ENCODE results near the gene YIPF6. TPM values are rescaled to one million over a fixed set of nuclear protein-coding genes. Genes with fewer than 3 reads are reported as not detected.

YIPF6 gene
- total RNA-seq, 4 donors from 2014 or later, result 18.0 to 30.5 (median 25.7) TPM

DNA sequence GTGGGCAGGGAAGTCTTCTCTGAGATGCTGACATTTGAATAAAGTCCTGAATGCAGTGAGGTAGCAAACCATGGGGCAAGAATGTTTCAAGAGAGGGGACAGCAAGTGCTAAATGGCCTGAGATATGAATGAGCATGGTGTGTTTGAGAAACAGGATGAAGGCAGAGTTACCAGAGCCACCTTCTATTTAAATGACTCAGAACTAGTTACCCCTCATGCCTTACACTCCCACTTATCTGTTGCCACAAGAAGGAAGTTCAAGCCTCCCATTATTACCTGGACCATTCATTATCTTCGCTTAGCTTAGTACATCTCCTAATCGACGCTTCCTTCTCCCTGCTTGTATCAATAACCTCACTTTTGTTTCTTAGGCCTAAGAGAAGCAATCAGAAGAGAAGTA lies 81.0 kb downstream of the YIPF6 start:
- DNase-seq (ENCODE audit: low spot score in 2 of 2), result no peak
- Histone ChIP-seq H3K36me3 (no peaks in the 10 kb centered on the region), H3K9me3 (no peaks in the 10 kb centered on the region), H3K27me3 (no peaks in the 10 kb centered on the region), H3K27ac (no peak overlapping the region), H3K4me1 (no peaks in the 10 kb centered on the region), H3K4me3 (no peak overlapping the region)
- 80% methylated on average over 3 of the region's 3 CpGs for WGBS
- TF ChIP-seq EP300 (IDR thresholded peaks at IDR 0.05), result no peak
- TF ChIP-seq, protein P1, sequence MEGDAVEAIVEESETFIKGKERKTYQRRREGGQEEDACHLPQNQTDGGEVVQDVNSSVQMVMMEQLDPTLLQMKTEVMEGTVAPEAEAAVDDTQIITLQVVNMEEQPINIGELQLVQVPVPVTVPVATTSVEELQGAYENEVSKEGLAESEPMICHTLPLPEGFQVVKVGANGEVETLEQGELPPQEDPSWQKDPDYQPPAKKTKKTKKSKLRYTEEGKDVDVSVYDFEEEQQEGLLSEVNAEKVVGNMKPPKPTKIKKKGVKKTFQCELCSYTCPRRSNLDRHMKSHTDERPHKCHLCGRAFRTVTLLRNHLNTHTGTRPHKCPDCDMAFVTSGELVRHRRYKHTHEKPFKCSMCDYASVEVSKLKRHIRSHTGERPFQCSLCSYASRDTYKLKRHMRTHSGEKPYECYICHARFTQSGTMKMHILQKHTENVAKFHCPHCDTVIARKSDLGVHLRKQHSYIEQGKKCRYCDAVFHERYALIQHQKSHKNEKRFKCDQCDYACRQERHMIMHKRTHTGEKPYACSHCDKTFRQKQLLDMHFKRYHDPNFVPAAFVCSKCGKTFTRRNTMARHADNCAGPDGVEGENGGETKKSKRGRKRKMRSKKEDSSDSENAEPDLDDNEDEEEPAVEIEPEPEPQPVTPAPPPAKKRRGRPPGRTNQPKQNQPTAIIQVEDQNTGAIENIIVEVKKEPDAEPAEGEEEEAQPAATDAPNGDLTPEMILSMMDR (IDR thresholded peaks at IDR 0.05), result no peak
- no peak for TF ChIP-seq POLR2AphosphoS5 (IDR thresholded peaks at IDR 0.05)
- TF ChIP-seq POLR2A (IDR thresholded peaks at IDR 0.05), result no peak

DNA sequence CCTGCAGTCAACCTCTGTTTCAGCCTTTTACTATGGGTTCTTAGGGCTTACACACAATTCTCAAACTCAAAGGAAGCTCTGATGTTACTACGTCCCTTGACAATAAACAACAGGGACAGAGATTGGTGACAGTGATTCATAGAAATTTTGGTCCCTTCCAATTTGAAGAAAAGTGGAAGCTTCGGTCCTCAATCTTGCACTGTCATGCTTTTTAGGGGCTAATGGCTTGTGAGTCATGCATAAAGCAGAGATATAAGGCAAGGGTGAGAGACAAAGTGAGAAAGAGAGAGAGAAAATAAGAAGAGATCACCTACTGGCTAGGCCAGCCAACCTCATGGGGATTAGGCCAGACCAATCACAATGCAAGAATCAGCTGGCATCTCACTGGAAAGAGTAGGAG lies 85.4 kb downstream of the YIPF6 start:
- TF ChIP-seq POLR2A (IDR thresholded peaks at IDR 0.05) (no peak), POLR2AphosphoS5 (IDR thresholded peaks at IDR 0.05) (no peak), EP300 (IDR thresholded peaks at IDR 0.05) (no peak)
- TF ChIP-seq, protein P1 (IDR thresholded peaks at IDR 0.05), result no peak
- H3K27ac ChIP-seq, result no peak overlapping the region
- no peaks in the 10 kb centered on the region for H3K36me3 ChIP-seq
- 73% methylated on average over 2 of the region's 2 CpGs for WGBS
- no peaks in the 10 kb centered on the region for H3K4me1 ChIP-seq
- H3K27me3 ChIP-seq, result no peaks in the 10 kb centered on the region
- DNase-seq (ENCODE audit: low spot score in 2 of 2), result no peak
- H3K9me3 ChIP-seq, result no peaks in the 10 kb centered on the region
- H3K4me3 ChIP-seq, result no peak overlapping the region

Other genes starting within 250 kb of the YIPF6 start
- gene OPHN1, start 65.6 kb upstream of the YIPF6 start, total RNA-seq, result 10 to 100 TPM in 1 of 4 donors, 1 to 10 TPM in 3; 4.5 to 16.0 (median 8.4) TPM
- 1 to 10 TPM; 2.0 to 4.5 (median 2.3) TPM for gene STARD8, start 148.6 kb downstream of the YIPF6 start, total RNA-seq